IMR-90 (cell line): Measurements from ENCODE around the gene ZNF608. TPM values are rescaled to one million over a fixed set of nuclear protein-coding genes. Genes with fewer than 3 reads are reported as not detected.

Experiments
- ATAC-seq: fragments of 200-7000 bp; cut with Tn5 transposase; 2 replicates; pipeline ENCODE4 v1.9.1; 2020; ENCODE audit warnings: low read depth, mild to moderate bottlenecking, moderate library complexity
- BruUV-seq: library from RNA; stranded (reverse); fragments of 400-500 nt; replicated peaks from 2 replicates; lab custom pipeline; 2021; lab: Mats Ljungman, UMichigan
- CTCF ChIA-PET: fragments of 300-600 bp; formaldehyde crosslinking; extraction: SDS; loops from one replicate; lab custom pipeline; 2021; ENCODE audit warnings: antibody characterized with exemption; lab: Yijun Ruan, JAX
- POLR2A ChIA-PET: fragments of 300-600 bp; sonication (Branson Sonifier 250); formaldehyde crosslinking; loops from one replicate; lab custom pipeline; 2022; ENCODE audit warnings: antibody characterized with exemption; ENCODE audit not compliant: unreplicated experiment; lab: Charles Lee
- DNase-seq: peaks from one replicate; pipeline ENCODE4 v3.0.0; 2013
- H2AFZ ChIP-seq: replicated peaks from 2 replicates; pipeline ENCODE3; 2013; ENCODE audit warnings: low read length, mild to moderate bottlenecking; ENCODE audit not compliant: poor library complexity
- H2AK5ac ChIP-seq: 2 replicates; pipeline ENCODE4 v1.6.1; 2013; ENCODE audit warnings: low read depth, low read length, inconsistent platforms
- H2AK9ac ChIP-seq: replicated peaks from 2 replicates; pipeline ENCODE3; 2013; ENCODE audit warnings: mild to moderate bottlenecking, low read depth, low read length, moderate library complexity; ENCODE audit not compliant: poor library complexity
- H2BK120ac ChIP-seq: 2 replicates; pipeline ENCODE4 v1.6.1; 2013; ENCODE audit warnings: low read depth, low read length, inconsistent platforms
- H2BK15ac ChIP-seq: 3 replicates; pipeline ENCODE4 v1.6.1; 2013; ENCODE audit warnings: low read depth, low read length, inconsistent platforms
- H2BK20ac ChIP-seq: 2 replicates; pipeline ENCODE4 v1.6.1; 2013; ENCODE audit warnings: low read depth, mild to moderate bottlenecking, inconsistent platforms, low read length, moderate library complexity
- H2BK5ac ChIP-seq: 2 replicates; pipeline ENCODE4 v1.6.1; 2013; ENCODE audit warnings: mild to moderate bottlenecking, low read depth, low read length, inconsistent platforms; ENCODE audit not compliant: poor library complexity, severe bottlenecking
- H3K14ac ChIP-seq: replicated peaks from 2 replicates; pipeline ENCODE4 v1.6.1; 2013; ENCODE audit warnings: low read depth, low read length, inconsistent platforms
- H3K18ac ChIP-seq: 2 replicates; pipeline ENCODE4 v1.6.1; 2013; ENCODE audit warnings: low read depth, low read length, control low read depth
- H3K23ac ChIP-seq: 2 replicates; pipeline ENCODE4 v1.6.1; 2013; ENCODE audit warnings: low read depth, low read length, inconsistent platforms
- H3K27ac ChIP-seq: 2 replicates; pipeline ENCODE4 v1.5.1; 2013; ENCODE audit warnings: mild to moderate bottlenecking, control low read depth, low read length; ENCODE audit not compliant: insufficient read depth
- H3K27me3 ChIP-seq: 2 replicates; pipeline ENCODE4 v1.6.1; 2013; ENCODE audit warnings: low read length; ENCODE audit not compliant: control insufficient read depth, insufficient read depth
- H3K36me3 ChIP-seq: 2 replicates; pipeline ENCODE4 v1.6.1; 2013; ENCODE audit warnings: low read length, mixed read lengths; ENCODE audit not compliant: control insufficient read depth, insufficient read depth
- H3K4ac ChIP-seq: 2 replicates; pipeline ENCODE4 v1.6.1; 2013; ENCODE audit warnings: low read depth, low read length, inconsistent platforms
- H3K4me1 ChIP-seq: 2 replicates; pipeline ENCODE4 v1.6.1; 2013; ENCODE audit warnings: low read length, mixed read lengths; ENCODE audit not compliant: control insufficient read depth, insufficient read depth
- H3K4me2 ChIP-seq: 2 replicates; pipeline ENCODE4 v1.6.1; 2013; ENCODE audit warnings: low read depth, mild to moderate bottlenecking, control low read depth, low read length, moderate library complexity
- H3K4me3 ChIP-seq: 2 replicates; pipeline ENCODE4 v1.5.1; 2013; ENCODE audit warnings: low read depth, mild to moderate bottlenecking, control low read depth, low read length, moderate library complexity; ENCODE audit not compliant: insufficient read depth
- H3K56ac ChIP-seq: 2 replicates; pipeline ENCODE4 v1.6.1; 2013; ENCODE audit warnings: low read length, inconsistent platforms; ENCODE audit not compliant: insufficient read depth; ENCODE audit errors: extremely low read depth
- H3K79me1 ChIP-seq, 2 experiments: 2 replicates each; pipeline ENCODE4 v1.6.1; 2013; ENCODE audit warnings: low read length in 2 of 2, inconsistent platforms in 1 of 2, low read depth in 1 of 2
- H3K9ac ChIP-seq: 2 replicates; pipeline ENCODE4 v1.6.1; 2013; ENCODE audit warnings: low read depth, low read length, control low read depth
- H3K9me1 ChIP-seq: 2 replicates; pipeline ENCODE4 v1.6.1; 2013; ENCODE audit warnings: low read length, inconsistent platforms; ENCODE audit not compliant: insufficient read depth
- H3K9me3 ChIP-seq: 2 replicates; pipeline ENCODE4 v1.6.1; 2013; ENCODE audit warnings: low read length; ENCODE audit not compliant: control insufficient read depth, insufficient read depth
- H4K20me1 ChIP-seq: 2 replicates; pipeline ENCODE4 v1.6.1; 2013; ENCODE audit warnings: low read length, inconsistent platforms; ENCODE audit not compliant: insufficient read depth
- H4K5ac ChIP-seq: 2 replicates; pipeline ENCODE4 v1.6.1; 2013; ENCODE audit warnings: mild to moderate bottlenecking, low read depth, low read length, control low read depth
- H4K8ac ChIP-seq, 2 experiments: 2 replicates each; pipeline ENCODE4 v1.6.1; 2013; ENCODE audit warnings: low read depth in 2 of 2, low read length in 2 of 2, control low read depth in 1 of 2, inconsistent platforms in 1 of 2
- H4K91ac ChIP-seq: 2 replicates; pipeline ENCODE4 v1.6.1; 2013; ENCODE audit warnings: low read depth, low read length, inconsistent platforms; ENCODE audit not compliant: insufficient read depth
- CEBPB ChIP-seq: IDR thresholded peaks from 2 replicates; pipeline ENCODE4 v1.6.1; 2012; ENCODE audit warnings: low read depth, low read length, improper control_type of control experiment
- MXI1 ChIP-seq: IDR thresholded peaks from 2 replicates; pipeline ENCODE4 v1.6.1; 2012; ENCODE audit warnings: low read depth, mild to moderate bottlenecking, low read length, moderate library complexity, borderline replicate concordance
- RFX5 ChIP-seq: IDR thresholded peaks from 2 replicates; pipeline ENCODE4 v1.8.0; 2012; ENCODE audit warnings: low read depth, mild to moderate bottlenecking, low read length, moderate library complexity
- WGBS, 2 experiments: methylation state at CpG; one replicate each; pipeline versions ENCODE4 v1.1.5 to v1.1.7; 2013; ENCODE audit warnings: missing lambda C conversion rate in 2 of 2; ENCODE audit not compliant: insufficient read length in 1 of 2; ENCODE audit errors: extremely low coverage in 2 of 2; 5-methylcytosine and 5-hydroxymethylcytosine counted together
- dilution Hi-C: fragments of 300-500 bp; cut with HindIII; formaldehyde crosslinking; loops from one replicate; pipeline ENCODE4 v1.14.3; 2018; ENCODE audit warnings: low sequenced_read_pairs; ENCODE audit not compliant: unreplicated experiment
- in situ Hi-C: fragments of 300-500 bp; cut with MboI; formaldehyde crosslinking; loops from 3 replicates; pipeline ENCODE4 v1.14.3; 2019; ENCODE audit warnings: low sequenced_read_pairs, inconsistent platforms, mixed read lengths
- intact Hi-C: fragments of 100-400 bp; cut with micrococcal nuclease; formaldehyde crosslinking; loops from 2 replicates; pipeline ENCODE4 v1.10.0; 2022
- polyA plus RNA-seq, 3 experiments: library from polyadenylated mRNA; depleted of rRNA; stranded (reverse); fragments of >200 nt; gene quantifications; 2 replicates each; pipeline ENCODE4 v1.2.3, GENCODE V29; 2012; ENCODE audit warnings: low replicate concordance in 1 of 3
- total RNA-seq: library from RNA; depleted of rRNA; stranded (reverse); fragments of >200 nt; gene quantifications from 2 replicates; pipeline ENCODE4 v1.2.3, GENCODE V29; 2012
- TF ChIP-seq, protein P1 (sequence below): fragments of 150-350 bp; IDR thresholded peaks from 2 replicates; pipeline ENCODE4 v1.6.1; 2017; ENCODE audit warnings: mild to moderate bottlenecking, antibody characterized with exemption, low read length, low read depth
- TF ChIP-seq, protein P2 (sequence below): fragments of 150-350 bp; IDR thresholded peaks from 2 replicates; pipeline ENCODE4 v1.6.1; 2016; ENCODE audit warnings: low read depth, mild to moderate bottlenecking, low read length, moderate library complexity, borderline replicate concordance

The ZNF608 gene
- total and polyA plus RNA-seq, 2 of the 4 experiments (the other 2 are of a cell fraction), result 9.8 to 15.1 TPM

DNA sequence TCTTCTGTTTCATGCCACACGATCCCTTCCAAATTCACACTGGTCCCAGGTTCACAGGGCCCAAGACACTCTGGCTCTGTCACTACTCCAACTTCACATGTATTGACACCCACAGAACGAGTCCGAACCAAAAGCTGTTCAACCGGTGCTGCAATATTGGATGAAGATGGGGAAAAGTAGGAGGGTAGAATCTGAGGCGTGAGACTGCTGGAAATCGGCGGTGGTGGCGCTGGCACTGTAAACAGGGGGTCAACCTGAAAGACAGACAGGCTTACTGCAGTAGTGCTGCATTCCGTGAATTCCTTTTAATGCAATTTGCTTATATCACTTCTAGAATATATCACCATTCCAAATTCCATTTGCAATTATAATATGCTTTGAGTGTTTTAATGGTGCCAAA, 45.4 kb downstream of the ZNF608 start:
- no peaks in the 10 kb centered on the region for H3K9me3 ChIP-seq
- H3K9ac ChIP-seq, result no peak overlapping the region
- POLR2A ChIA-PET, result no interaction called here
- peaks cover 4% of the 10 kb centered on the region for H3K4me1 ChIP-seq
- DNase-seq, result no peak
- H2BK120ac ChIP-seq, result no peak overlapping the region
- H2BK5ac ChIP-seq, result no peak overlapping the region
- no peak overlapping the region for H3K56ac ChIP-seq
- no peak overlapping the region for H3K4ac ChIP-seq
- H2AFZ ChIP-seq, result no peak overlapping the region
- H3K18ac ChIP-seq, result no peak overlapping the region
- H4K8ac ChIP-seq, result no peak overlapping the region
- no peak overlapping the region for H2BK15ac ChIP-seq
- no TSS peak for BruUV-seq
- dilution Hi-C loops, result no loop called here
- no peak overlapping the region for H3K4me2 ChIP-seq
- in situ Hi-C loops, result no loop called here
- no peak overlapping the region for H4K91ac ChIP-seq
- no peaks in the 10 kb centered on the region; the same call in 1 of the 2 replicates for H3K36me3 ChIP-seq
- H2AK9ac ChIP-seq, result no peak overlapping the region
- 0 out of 2 replicates have a peak, but pooled peaks cover 2% of the 10 kb centered on the region for H3K9me1 ChIP-seq
- H2BK20ac ChIP-seq, result no peak overlapping the region
- H2AK5ac ChIP-seq, result no peak overlapping the region
- H4K5ac ChIP-seq, result no peak overlapping the region
- H3K4me3 ChIP-seq, result no peak overlapping the region
- H3K23ac ChIP-seq, result no peak overlapping the region
- CTCF ChIA-PET, result no interaction called here
- TF ChIP-seq, protein P1, sequence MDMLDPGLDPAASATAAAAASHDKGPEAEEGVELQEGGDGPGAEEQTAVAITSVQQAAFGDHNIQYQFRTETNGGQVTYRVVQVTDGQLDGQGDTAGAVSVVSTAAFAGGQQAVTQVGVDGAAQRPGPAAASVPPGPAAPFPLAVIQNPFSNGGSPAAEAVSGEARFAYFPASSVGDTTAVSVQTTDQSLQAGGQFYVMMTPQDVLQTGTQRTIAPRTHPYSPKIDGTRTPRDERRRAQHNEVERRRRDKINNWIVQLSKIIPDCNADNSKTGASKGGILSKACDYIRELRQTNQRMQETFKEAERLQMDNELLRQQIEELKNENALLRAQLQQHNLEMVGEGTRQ, result no peak
- TF ChIP-seq, protein P2, sequence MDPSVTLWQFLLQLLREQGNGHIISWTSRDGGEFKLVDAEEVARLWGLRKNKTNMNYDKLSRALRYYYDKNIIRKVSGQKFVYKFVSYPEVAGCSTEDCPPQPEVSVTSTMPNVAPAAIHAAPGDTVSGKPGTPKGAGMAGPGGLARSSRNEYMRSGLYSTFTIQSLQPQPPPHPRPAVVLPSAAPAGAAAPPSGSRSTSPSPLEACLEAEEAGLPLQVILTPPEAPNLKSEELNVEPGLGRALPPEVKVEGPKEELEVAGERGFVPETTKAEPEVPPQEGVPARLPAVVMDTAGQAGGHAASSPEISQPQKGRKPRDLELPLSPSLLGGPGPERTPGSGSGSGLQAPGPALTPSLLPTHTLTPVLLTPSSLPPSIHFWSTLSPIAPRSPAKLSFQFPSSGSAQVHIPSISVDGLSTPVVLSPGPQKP, result no peak
- TF ChIP-seq MXI1 (no peak), CEBPB (no peak), RFX5 (no peak)
- H3K79me1 ChIP-seq, result peaks cover 27 to 59% of the 10 kb centered on the region in 2 experiments
- H3K14ac ChIP-seq, result no peak overlapping the region
- no peaks in the 10 kb centered on the region for H3K27me3 ChIP-seq
- no CpG with 5 or more reads among the region's 9 CpGs for WGBS, 2 experiments
- 0 out of 2 replicates have a peak, but pooled peaks cover 4% of the 10 kb centered on the region for H4K20me1 ChIP-seq
- no peak overlapping the region for H3K27ac ChIP-seq
- no peak for ATAC-seq
- intact Hi-C loops, result no loop called here
